Upper lobe of left lung (tissue), 4 donors: Measurements from ENCODE around the gene LDLRAD3.

ENCODE experiments used
- EP300 ChIP-seq, 4 donors: sonication (generic); formaldehyde crosslinking; IDR thresholded peaks; one replicate each; pipeline ENCODE4 v1.5.1; 2017; ENCODE audit warnings: antibody characterized with exemption in 4 of 4, control low read depth in 2 of 4
- POLR2A ChIP-seq, 4 donors: fragments of 450-650 bp; IDR thresholded peaks; one replicate each; pipeline ENCODE4 v1.5.1; 2016 to 2017; ENCODE audit warnings: antibody characterized with exemption in 4 of 4, mild to moderate bottlenecking in 2 of 4
- POLR2AphosphoS5 ChIP-seq, 2 donors: sonication (generic); formaldehyde crosslinking; IDR thresholded peaks; one replicate each; pipeline ENCODE4 v1.5.1; 2017; ENCODE audit warnings: antibody characterized with exemption in 2 of 2
- TF ChIP-seq, protein P1 (sequence below), 6 experiments: fragments of 450-650 bp in 4 of 6; fragments of 200-600 bp in 2 of 6; sonication (generic) in 2 of 6; IDR thresholded peaks; one replicate each; pipeline ENCODE4 v1.5.1; 2016 to 2019; ENCODE audit warnings: antibody characterized with exemption in 6 of 6

DNA sequence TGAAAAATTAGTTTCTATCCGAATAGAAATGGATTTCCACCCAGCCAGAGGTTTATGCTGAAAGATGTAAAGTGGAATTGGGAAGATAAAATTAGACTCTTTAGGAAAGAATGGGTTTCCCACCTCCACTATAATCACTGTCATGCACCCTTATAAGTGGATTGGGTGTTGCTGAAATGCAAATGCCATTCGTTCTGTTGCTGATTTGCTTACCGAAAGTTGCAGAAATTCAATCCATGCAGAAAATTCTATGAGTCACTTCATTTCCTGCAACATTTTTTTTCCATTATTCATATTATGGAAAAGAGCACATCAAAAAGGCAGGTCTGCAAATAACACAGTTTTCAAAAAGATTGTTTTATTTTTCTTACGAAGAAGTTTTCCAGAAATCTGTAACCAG lies 65.6 kb downstream of the LDLRAD3 start:
- TF ChIP-seq POLR2AphosphoS5 (IDR thresholded peaks at IDR 0.05) (no peak), POLR2A (IDR thresholded peaks at IDR 0.05) (no peak), EP300 (IDR thresholded peaks at IDR 0.05) (no peak)
- TF ChIP-seq, protein P1, sequence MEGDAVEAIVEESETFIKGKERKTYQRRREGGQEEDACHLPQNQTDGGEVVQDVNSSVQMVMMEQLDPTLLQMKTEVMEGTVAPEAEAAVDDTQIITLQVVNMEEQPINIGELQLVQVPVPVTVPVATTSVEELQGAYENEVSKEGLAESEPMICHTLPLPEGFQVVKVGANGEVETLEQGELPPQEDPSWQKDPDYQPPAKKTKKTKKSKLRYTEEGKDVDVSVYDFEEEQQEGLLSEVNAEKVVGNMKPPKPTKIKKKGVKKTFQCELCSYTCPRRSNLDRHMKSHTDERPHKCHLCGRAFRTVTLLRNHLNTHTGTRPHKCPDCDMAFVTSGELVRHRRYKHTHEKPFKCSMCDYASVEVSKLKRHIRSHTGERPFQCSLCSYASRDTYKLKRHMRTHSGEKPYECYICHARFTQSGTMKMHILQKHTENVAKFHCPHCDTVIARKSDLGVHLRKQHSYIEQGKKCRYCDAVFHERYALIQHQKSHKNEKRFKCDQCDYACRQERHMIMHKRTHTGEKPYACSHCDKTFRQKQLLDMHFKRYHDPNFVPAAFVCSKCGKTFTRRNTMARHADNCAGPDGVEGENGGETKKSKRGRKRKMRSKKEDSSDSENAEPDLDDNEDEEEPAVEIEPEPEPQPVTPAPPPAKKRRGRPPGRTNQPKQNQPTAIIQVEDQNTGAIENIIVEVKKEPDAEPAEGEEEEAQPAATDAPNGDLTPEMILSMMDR (IDR thresholded peaks at IDR 0.05): no peak
